ENCODE data around the gene RPS15. TPM values are rescaled to one million over a fixed set of nuclear protein-coding genes. Genes with fewer than 3 reads are reported as not detected.
A peak's percentile ranks its signal among the peaks of the same experiment; 100 is the strongest.

Gene RPS15
- total RNA-seq, 2 donors from 2014 or later, result 2,008 to 2,166 TPM

- no peak for DNase-seq
- no peak overlapping the region for H3K27ac ChIP-seq
- H3K36me3 ChIP-seq (replicated peaks in 1 of 2; ENCODE audit: insufficient read depth in 1 of 2, low read depth in 2 of 2), result no peaks in the 10 kb centered on the region
- intact Hi-C loops (cut with DNase I), result no loop called here
- peaks cover 4 to 69% of the 10 kb centered on the region in 2 donors for H3K27me3 ChIP-seq
- no peak overlapping the region for H3K4me3 ChIP-seq
- peaks cover 43% of the 10 kb centered on the region for H3K4me1 ChIP-seq
- TF ChIP-seq CTCF (IDR thresholded peaks at IDR 0.05), result no peak
- TF ChIP-seq POLR2A (IDR thresholded peaks at IDR 0.05), result no peak
- no peaks in the 10 kb centered on the region for H3K9me3 ChIP-seq
- no peak for ATAC-seq
- WGBS, 2 donors, result 27 to 40% methylated on average over 9 to 29 of the region's 30 CpGs
Observed at GRCh38 chr19:1452802-1453524, 14.8 kb downstream of the RPS15 start.

GRCh38 chr19:1453525-1454364, 15.5 kb downstream of the RPS15 start:
- no peak overlapping the region for H3K4me3 ChIP-seq
- H3K4me1 ChIP-seq, result peaks cover 43% of the 10 kb centered on the region
- 14 to 16% methylated on average over 13 to 33 of the region's 33 CpGs for WGBS, 2 donors
- no peaks in the 10 kb centered on the region for H3K9me3 ChIP-seq
- H3K36me3 ChIP-seq (replicated peaks in 1 of 2; ENCODE audit: insufficient read depth in 1 of 2, low read depth in 2 of 2), result no peaks in the 10 kb centered on the region
- DNase-seq, result peak in 3 of 4 donors; percentile 26 to 54 (median 53)
- TF ChIP-seq CTCF (IDR thresholded peaks at IDR 0.05) (no peak), POLR2A (IDR thresholded peaks at IDR 0.05) (no peak)
- intact Hi-C loops (cut with DNase I), result no loop called here
- peaks cover 4 to 75% of the 10 kb centered on the region in 2 donors for H3K27me3 ChIP-seq
- ATAC-seq, result peak; percentile 30
- H3K27ac ChIP-seq, result no peak overlapping the region

GRCh38 chr19:1455002-1455335, 16.8 kb downstream of the RPS15 start:
- TF ChIP-seq POLR2A (IDR thresholded peaks at IDR 0.05) (no peak), CTCF (IDR thresholded peaks at IDR 0.05) (no peak)
- Histone ChIP-seq H3K4me3 (no peak overlapping the region), H3K27me3 (peaks cover 3 to 63% of the 10 kb centered on the region in 2 donors), H3K27ac (no peak overlapping the region), H3K4me1 (peaks cover 43% of the 10 kb centered on the region), H3K9me3 (no peaks in the 10 kb centered on the region), H3K36me3 (replicated peaks in 1 of 2; ENCODE audit: insufficient read depth in 1 of 2, low read depth in 2 of 2) (no peaks in the 10 kb centered on the region)
- ATAC-seq (no peak), DNase-seq (no peak)
- 2 to 3% methylated on average over 8 to 22 of the region's 22 CpGs for WGBS, 2 donors
- intact Hi-C loops (cut with DNase I), result no loop called here

GRCh38 chr19:1455336-1456120, 17.3 kb downstream of the RPS15 start:
- no peaks in the 10 kb centered on the region for H3K36me3 ChIP-seq (replicated peaks in 1 of 2; ENCODE audit: insufficient read depth in 1 of 2, low read depth in 2 of 2)

More at GRCh38 chr19:1455336-1456120, 17.3 kb downstream of the RPS15 start:
- no peak for TF ChIP-seq POLR2A (IDR thresholded peaks at IDR 0.05)
- no peak for TF ChIP-seq CTCF (IDR thresholded peaks at IDR 0.05)
- Histone ChIP-seq H3K9me3 (no peaks in the 10 kb centered on the region), H3K27me3 (peaks cover 0 to 57% of the 10 kb centered on the region in 2 donors), H3K4me1 (peaks cover 43% of the 10 kb centered on the region), H3K4me3 (no peak overlapping the region), H3K27ac (no peak overlapping the region)
- intact Hi-C loops (cut with DNase I), result no loop called here
- WGBS, 2 donors, result 4 to 6% methylated on average over 26 to 41 of the region's 42 CpGs
- peak; percentile 53 to 68 (median 62) for DNase-seq
- ATAC-seq, result peak; percentile 49

Measured in body of pancreas (tissue), 4 donors.